Activated naive CD8-positive, alpha-beta T cell (primary cell): ENCODE data around the gene NXF1.

Experiments
- H3K27ac Mint-ChIP-seq: one replicate; pipeline ENCODE4 v1.8.0; 2021; ENCODE audit warnings: mixed read lengths
- H3K27me3 Mint-ChIP-seq: one replicate; pipeline ENCODE4 v1.8.0; 2021; ENCODE audit warnings: mixed read lengths
- H3K36me3 Mint-ChIP-seq: one replicate; pipeline ENCODE4 v1.8.0; 2021; ENCODE audit warnings: mixed read lengths
- H3K4me1 Mint-ChIP-seq: one replicate; pipeline ENCODE4 v1.8.0; 2021; ENCODE audit warnings: low read depth, mixed read lengths
- H3K4me3 Mint-ChIP-seq: one replicate; pipeline ENCODE4 v1.8.0; 2021; ENCODE audit warnings: mild to moderate bottlenecking, mixed read lengths
- H3K9me3 Mint-ChIP-seq: one replicate; pipeline ENCODE4 v1.8.0; 2021; ENCODE audit warnings: low read depth, mixed read lengths

NXF1 gene

GRCh38 chr11:62806611-62807121, 1.4 kb upstream of the NXF1 start:
- Mint-ChIP-seq H3K4me3 (peak overlapping the region; percentile 99), H3K27me3 (no peaks in the 10 kb centered on the region), H3K27ac (no peak overlapping the region), H3K4me1 (peaks cover 33% of the 10 kb centered on the region), H3K9me3 (no peaks in the 10 kb centered on the region), H3K36me3 (peaks cover 2% of the 10 kb centered on the region)

GRCh38 chr11:62805961-62806441, 761 bp upstream of the NXF1 start:
- H3K9me3 Mint-ChIP-seq = no peaks in the 10 kb centered on the region
- peak overlapping the region; percentile 99 for H3K4me3 Mint-ChIP-seq
- peak overlapping the region; percentile 99 for H3K27ac Mint-ChIP-seq
- H3K36me3 Mint-ChIP-seq = peaks cover 2% of the 10 kb centered on the region
- H3K4me1 Mint-ChIP-seq = peaks cover 31% of the 10 kb centered on the region
- H3K27me3 Mint-ChIP-seq = no peaks in the 10 kb centered on the region

GRCh38 chr11:62804310-62805075, 747 bp downstream of the NXF1 start:
- Mint-ChIP-seq H3K27me3 (no peaks in the 10 kb centered on the region), H3K27ac (peak overlapping the region; percentile 98), H3K9me3 (no peaks in the 10 kb centered on the region), H3K4me3 (peak overlapping the region; percentile 99), H3K4me1 (peaks cover 29% of the 10 kb centered on the region), H3K36me3 (peaks cover 2% of the 10 kb centered on the region)

GRCh38 chr11:62801071-62801470, 4.2 kb downstream of the NXF1 start:
- Mint-ChIP-seq H3K36me3 (no peaks in the 10 kb centered on the region), H3K9me3 (no peaks in the 10 kb centered on the region), H3K4me1 (peaks cover 24% of the 10 kb centered on the region), H3K4me3 (no peak overlapping the region), H3K27me3 (no peaks in the 10 kb centered on the region), H3K27ac (peak overlapping the region; percentile 46)

GRCh38 chr11:62799486-62799885, 5.8 kb downstream of the NXF1 start:
- no peaks in the 10 kb centered on the region for H3K9me3 Mint-ChIP-seq
- peaks cover 2% of the 10 kb centered on the region for H3K36me3 Mint-ChIP-seq
- no peak overlapping the region for H3K4me3 Mint-ChIP-seq
- H3K27ac Mint-ChIP-seq = no peak overlapping the region
- H3K27me3 Mint-ChIP-seq = no peaks in the 10 kb centered on the region
- H3K4me1 Mint-ChIP-seq = peaks cover 21% of the 10 kb centered on the region

DNA sequence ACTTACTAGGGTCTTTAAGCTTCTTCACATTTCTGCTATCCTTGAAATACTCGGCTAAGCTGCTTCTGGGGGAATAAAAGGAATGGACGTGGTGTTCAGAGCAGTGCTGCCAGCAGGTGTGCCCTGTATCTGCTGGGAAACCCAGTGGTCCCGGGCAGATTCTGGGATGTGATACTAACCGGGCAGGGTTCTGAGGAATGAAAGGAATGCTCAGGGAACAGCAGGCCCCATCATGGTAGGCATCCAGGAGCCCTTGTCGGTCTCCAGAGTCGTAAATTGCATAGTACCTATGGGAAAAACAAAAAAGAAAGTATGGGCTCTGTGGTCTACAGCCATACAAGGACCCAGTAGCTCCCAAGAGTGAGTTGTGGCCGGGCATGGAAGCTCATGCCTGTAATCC, 9.0 kb downstream of the NXF1 start:
- no peak overlapping the region for H3K4me3 Mint-ChIP-seq
- H3K4me1 Mint-ChIP-seq = peaks cover 16% of the 10 kb centered on the region
- no peaks in the 10 kb centered on the region for H3K27me3 Mint-ChIP-seq
- H3K36me3 Mint-ChIP-seq = peaks cover 5% of the 10 kb centered on the region
- no peaks in the 10 kb centered on the region for H3K9me3 Mint-ChIP-seq
- H3K27ac Mint-ChIP-seq = no peak overlapping the region

DNA sequence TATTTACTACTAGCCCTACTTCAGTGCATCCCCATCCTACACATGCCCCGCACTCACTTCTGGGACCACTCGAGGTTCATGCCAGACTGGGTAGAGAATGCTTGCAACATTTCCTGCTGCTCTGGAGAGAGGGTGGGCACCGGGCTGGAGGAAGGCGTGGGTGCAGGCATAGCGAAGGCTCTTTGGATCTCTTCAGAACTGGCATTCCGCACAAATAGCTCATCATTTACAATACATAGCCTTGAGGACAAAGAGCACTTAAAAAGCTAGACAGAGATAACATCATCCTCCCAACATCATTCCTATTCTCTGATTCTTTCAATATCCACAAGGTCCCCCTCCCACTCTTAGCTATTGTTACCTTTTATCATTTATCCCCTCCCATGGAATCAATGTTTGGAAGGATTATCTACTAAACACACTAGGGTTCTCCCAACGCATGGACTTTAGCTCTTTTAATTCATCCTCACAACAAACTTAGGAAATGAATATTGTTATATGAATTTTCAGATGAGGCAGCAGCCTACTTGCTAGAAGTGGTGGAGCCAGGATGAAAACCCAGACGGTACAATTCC, 11.0 kb downstream of the NXF1 start:
- no peaks in the 10 kb centered on the region for H3K9me3 Mint-ChIP-seq
- peaks cover 7% of the 10 kb centered on the region for H3K36me3 Mint-ChIP-seq
- H3K4me3 Mint-ChIP-seq = no peak overlapping the region
- H3K4me1 Mint-ChIP-seq = peaks cover 32% of the 10 kb centered on the region
- H3K27ac Mint-ChIP-seq = peak overlapping the region; percentile 78
- H3K27me3 Mint-ChIP-seq = no peaks in the 10 kb centered on the region

- H3K4me3 Mint-ChIP-seq = peak overlapping the region; percentile 89
- H3K4me1 Mint-ChIP-seq = peaks cover 45% of the 10 kb centered on the region
- H3K9me3 Mint-ChIP-seq = no peaks in the 10 kb centered on the region
- no peaks in the 10 kb centered on the region for H3K27me3 Mint-ChIP-seq
- H3K27ac Mint-ChIP-seq = peak overlapping the region; percentile 90
- peaks cover 8% of the 10 kb centered on the region for H3K36me3 Mint-ChIP-seq
Measured at GRCh38 chr11:62792202-62792575, 13.1 kb downstream of the NXF1 start.

DNA sequence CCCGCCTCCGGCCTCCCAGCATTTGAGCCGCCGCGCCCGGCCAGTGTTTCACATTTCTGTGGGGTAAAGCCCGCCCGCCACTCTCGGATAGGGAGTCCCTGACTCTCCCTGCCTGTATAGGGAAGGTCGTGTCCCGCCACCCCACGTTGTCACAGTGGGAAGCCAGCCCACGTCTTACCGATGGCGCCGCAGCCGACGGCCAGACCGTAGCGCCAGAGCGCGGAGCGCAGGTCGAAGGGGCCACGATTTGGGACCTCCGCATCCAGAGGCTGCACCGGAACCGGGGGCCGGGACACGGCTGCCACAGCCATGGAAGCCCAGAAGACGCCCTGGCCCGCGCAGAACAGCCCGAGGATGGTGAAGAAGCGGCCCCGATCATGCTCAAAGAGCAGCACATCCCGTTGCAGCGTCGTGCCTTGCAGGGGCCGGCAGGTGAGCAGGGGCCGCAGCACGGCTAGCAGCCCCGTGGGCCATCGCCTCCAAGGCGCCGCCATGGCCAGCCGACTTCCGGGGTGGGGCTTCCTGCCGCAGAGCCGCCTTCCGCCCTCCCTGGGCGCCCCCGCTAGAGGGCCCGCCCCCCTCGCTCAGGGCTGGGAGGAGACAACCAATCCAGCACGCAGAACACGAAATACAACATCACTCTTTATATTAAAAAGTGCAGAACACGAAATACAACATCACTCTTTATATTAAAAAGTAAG, 13.6 kb downstream of the NXF1 start, which contains the start of gene TMEM223:
TSS of gene TMEM223 (minus strand) at position 506 of the 701 bp plus-strand sequence. CDS start at position 494, 12 bp downstream.
- H3K36me3 Mint-ChIP-seq = peaks cover 8% of the 10 kb centered on the region
- peak within 1 kb of the TSS; percentile 90 for H3K27ac Mint-ChIP-seq
- H3K9me3 Mint-ChIP-seq = no peaks in the 10 kb centered on the region
- no peaks in the 10 kb centered on the region for H3K27me3 Mint-ChIP-seq
- peak within 1 kb of the TSS; percentile 89 for H3K4me3 Mint-ChIP-seq
- peaks cover 45% of the 10 kb centered on the region for H3K4me1 Mint-ChIP-seq

DNA sequence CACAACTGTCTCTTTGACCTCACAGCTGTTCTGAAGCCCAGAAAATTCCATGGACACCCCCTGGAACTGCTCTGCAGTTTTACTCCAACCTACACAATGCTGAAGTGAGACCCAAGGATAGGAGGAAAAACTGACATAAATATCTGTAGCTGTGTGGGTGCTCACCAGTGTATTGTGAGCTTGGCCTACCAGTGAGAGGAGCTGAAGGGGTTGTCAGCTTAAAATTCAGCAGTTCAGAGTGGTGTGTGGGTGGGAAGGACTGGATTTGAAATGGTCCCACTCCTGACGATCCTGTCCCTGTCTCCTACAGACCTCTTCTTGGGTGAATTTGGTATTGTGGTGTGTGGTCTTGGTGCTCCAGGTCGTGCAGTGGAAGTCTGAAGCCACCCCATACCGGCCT, 15.7 kb downstream of the NXF1 start:
- H3K36me3 Mint-ChIP-seq = peaks cover 7% of the 10 kb centered on the region
- H3K4me3 Mint-ChIP-seq = peak overlapping the region; percentile 89
- peaks cover 51% of the 10 kb centered on the region for H3K4me1 Mint-ChIP-seq
- no peaks in the 10 kb centered on the region for H3K9me3 Mint-ChIP-seq
- H3K27ac Mint-ChIP-seq = peak overlapping the region; percentile 88
- H3K27me3 Mint-ChIP-seq = no peaks in the 10 kb centered on the region

GRCh38 chr11:62788991-62789390, 16.2 kb downstream of the NXF1 start:
- H3K4me3 Mint-ChIP-seq = peak overlapping the region; percentile 89
- peaks cover 47% of the 10 kb centered on the region for H3K4me1 Mint-ChIP-seq
- H3K36me3 Mint-ChIP-seq = peaks cover 3% of the 10 kb centered on the region

GRCh38 chr11:62787005-62787759, 18.1 kb downstream of the NXF1 start, which contains the start of gene TMEM179B:
TSS of gene TMEM179B (plus strand) at chr11:62787402. CDS start at chr11:62787432, 30 bp downstream.
- H3K4me1 Mint-ChIP-seq = peaks cover 41% of the 10 kb centered on the region
- peak within 1 kb of the TSS; percentile 89 for H3K4me3 Mint-ChIP-seq
- peak within 1 kb of the TSS; percentile 92 for H3K27ac Mint-ChIP-seq
- H3K9me3 Mint-ChIP-seq = no peaks in the 10 kb centered on the region
- no peaks in the 10 kb centered on the region for H3K27me3 Mint-ChIP-seq
- peaks cover 3% of the 10 kb centered on the region for H3K36me3 Mint-ChIP-seq

More at GRCh38 chr11:62788991-62789390, 16.2 kb downstream of the NXF1 start:
- Mint-ChIP-seq H3K27me3 (no peaks in the 10 kb centered on the region), H3K9me3 (no peaks in the 10 kb centered on the region), H3K27ac (peak overlapping the region; percentile 88)

GRCh38 chr11:62786318-62787004, 18.8 kb downstream of the NXF1 start:
- peaks cover 37% of the 10 kb centered on the region for H3K4me1 Mint-ChIP-seq
- H3K27ac Mint-ChIP-seq = peak overlapping the region; percentile 92
- no peaks in the 10 kb centered on the region for H3K9me3 Mint-ChIP-seq
- peak overlapping the region; percentile 87 for H3K4me3 Mint-ChIP-seq
- H3K27me3 Mint-ChIP-seq = no peaks in the 10 kb centered on the region
- peaks cover 3% of the 10 kb centered on the region for H3K36me3 Mint-ChIP-seq

GRCh38 chr11:62782753-62783152, 22.5 kb downstream of the NXF1 start:
- Mint-ChIP-seq H3K4me1 (peaks cover 9% of the 10 kb centered on the region), H3K27ac (no peak overlapping the region), H3K27me3 (no peaks in the 10 kb centered on the region), H3K4me3 (no peak overlapping the region), H3K9me3 (no peaks in the 10 kb centered on the region), H3K36me3 (no peaks in the 10 kb centered on the region)
